ENCODE results near the gene OR14I1. TPM values are rescaled to one million over a fixed set of nuclear protein-coding genes. Genes with fewer than 3 reads are reported as not detected.

The OR14I1 gene
- total RNA-seq, 4 donors from 2014 or later = not detected

DNA sequence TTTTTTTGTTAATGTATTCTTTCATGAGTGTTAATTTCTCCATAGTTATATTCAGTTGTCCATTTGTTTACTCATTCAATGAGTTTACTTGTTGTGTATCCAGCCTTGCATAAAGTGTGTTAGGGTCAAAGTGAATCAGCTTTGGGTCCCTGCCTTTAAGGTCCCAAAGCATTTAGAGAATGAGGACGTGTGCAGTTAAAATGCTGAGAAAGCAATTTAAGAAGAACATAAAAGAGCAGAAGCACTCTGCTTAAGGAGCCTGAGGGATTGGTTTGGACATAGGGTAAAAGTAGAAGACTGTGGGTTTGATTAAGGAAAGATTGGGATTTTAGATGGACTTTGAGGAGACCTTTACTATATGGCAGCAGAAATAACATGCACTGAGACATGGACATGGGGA is 3.5 kb downstream of the OR14I1 start:
- intact Hi-C loops (cut with DNase I) = no loop called here
- WGBS, 2 donors = 35 to 69% methylated on average over 1 of the region's 1 CpG
- Histone ChIP-seq H3K27me3 (no peaks in the 10 kb centered on the region), H3K27ac (no peak overlapping the region), H3K9me3 (no peaks in the 10 kb centered on the region), H3K4me3 (no peak overlapping the region), H3K36me3 (no peaks in the 10 kb centered on the region), H3K4me1 (no peaks in the 10 kb centered on the region)
- no peak for DNase-seq
- TF ChIP-seq CTCF (IDR thresholded peaks at IDR 0.05) (no peak), POLR2A (IDR thresholded peaks at IDR 0.05) (no peak)

DNA sequence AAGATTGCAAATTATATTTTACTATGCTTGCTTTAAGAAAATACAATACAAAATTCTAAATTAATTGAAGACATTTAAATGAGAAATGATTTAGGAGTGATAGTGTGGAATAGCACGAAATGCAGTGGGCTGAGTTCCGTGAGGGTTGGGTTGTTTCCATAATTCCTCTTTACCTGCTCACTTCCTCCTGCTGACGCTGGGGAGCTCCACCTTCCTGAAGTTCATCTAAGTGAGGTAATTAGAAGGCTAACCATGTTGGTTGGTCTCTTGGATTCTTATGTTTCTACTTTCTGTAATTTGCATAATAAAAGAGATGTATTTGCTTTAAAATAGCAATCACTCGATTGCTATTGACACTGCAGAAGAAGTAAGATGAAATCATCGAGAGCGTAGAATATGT is 4.7 kb downstream of the OR14I1 start:
- intact Hi-C loops (cut with DNase I) = no loop called here
- DNase-seq = no peak
- 57 to 75% methylated on average over 6 of the region's 6 CpGs for WGBS, 2 donors
- H3K27me3 ChIP-seq = no peaks in the 10 kb centered on the region
- TF ChIP-seq POLR2A (IDR thresholded peaks at IDR 0.05) = no peak
- H3K9me3 ChIP-seq = no peaks in the 10 kb centered on the region
- H3K27ac ChIP-seq = no peak overlapping the region
- H3K4me3 ChIP-seq = no peak overlapping the region
- no peaks in the 10 kb centered on the region for H3K4me1 ChIP-seq
- no peaks in the 10 kb centered on the region for H3K36me3 ChIP-seq

- TF ChIP-seq POLR2A (IDR thresholded peaks at IDR 0.05) (no peak), CTCF (IDR thresholded peaks at IDR 0.05) (no peak)
- no peak for DNase-seq
- Histone ChIP-seq H3K27me3 (no peaks in the 10 kb centered on the region), H3K4me3 (no peak overlapping the region), H3K36me3 (no peaks in the 10 kb centered on the region), H3K27ac (no peak overlapping the region), H3K9me3 (no peaks in the 10 kb centered on the region), H3K4me1 (no peaks in the 10 kb centered on the region)
- WGBS, 2 donors = 79 to 86% methylated on average over 3 of the region's 3 CpGs
- intact Hi-C loops (cut with DNase I) = no loop called here
These were observed 5.8 kb downstream of the OR14I1 start for GRCh38 chr1:248696774-248697173.

GRCh38 chr1:248696261-248696660 is 6.3 kb downstream of the OR14I1 start:
- no peak for DNase-seq
- no peak overlapping the region for H3K27ac ChIP-seq
- no peaks in the 10 kb centered on the region for H3K9me3 ChIP-seq
- H3K4me3 ChIP-seq = no peak overlapping the region
- H3K36me3 ChIP-seq = no peaks in the 10 kb centered on the region
- 53 to 73% methylated on average over 3 of the region's 3 CpGs for WGBS, 2 donors
- no peaks in the 10 kb centered on the region for H3K4me1 ChIP-seq
- no peaks in the 10 kb centered on the region for H3K27me3 ChIP-seq
- intact Hi-C loops (cut with DNase I) = no loop called here
- no peak for TF ChIP-seq CTCF (IDR thresholded peaks at IDR 0.05)
- no peak for TF ChIP-seq POLR2A (IDR thresholded peaks at IDR 0.05)

- intact Hi-C loops (cut with DNase I) = no loop called here
- no peaks in the 10 kb centered on the region for H3K9me3 ChIP-seq
- TF ChIP-seq POLR2A (IDR thresholded peaks at IDR 0.05) (no peak), CTCF (IDR thresholded peaks at IDR 0.05) (no peak)
- H3K36me3 ChIP-seq = no peaks in the 10 kb centered on the region
- no peaks in the 10 kb centered on the region for H3K27me3 ChIP-seq
- no peak for DNase-seq
- H3K4me3 ChIP-seq = no peak overlapping the region
- 80 to 81% methylated on average over 9 to 10 of the region's 13 CpGs for WGBS, 2 donors
- no peak overlapping the region for H3K27ac ChIP-seq
- no peaks in the 10 kb centered on the region for H3K4me1 ChIP-seq
These were observed 7.0 kb downstream of the OR14I1 start for GRCh38 chr1:248695451-248696132.
